T-helper 2 cell treated with Interferon-gamma antibody and Interleukin-4, amounts not matched to agents 5 μg/mL and 100 μg/mL, for 36 hours (primary cell): ENCODE results near the gene TUBA3E.
"Not testable (repeated sequence)": the region's sequence is repeated elsewhere in the genome, so short reads cannot be mapped to it uniquely, and the experiment has no call there.

ENCODE experiments used
- DNase-seq: peaks from one replicate; pipeline ENCODE4 v3.0.0; 2021; ENCODE audit warnings: low spot score
- H3K27ac Mint-ChIP-seq: one replicate; pipeline ENCODE4 v1.8.0; 2021; ENCODE audit warnings: mild to moderate bottlenecking, mixed read lengths
- H3K27me3 Mint-ChIP-seq: one replicate; pipeline ENCODE4 v1.8.0; 2021; ENCODE audit warnings: low read depth, mixed read lengths
- H3K36me3 Mint-ChIP-seq: one replicate; pipeline ENCODE4 v1.8.0; 2021; ENCODE audit warnings: low read depth, mixed read lengths
- H3K4me1 Mint-ChIP-seq: one replicate; pipeline ENCODE4 v1.8.0; 2021; ENCODE audit warnings: low read depth, mixed read lengths
- H3K4me3 Mint-ChIP-seq: one replicate; pipeline ENCODE4 v1.8.0; 2022; ENCODE audit warnings: mild to moderate bottlenecking, moderate library complexity, mixed read lengths
- H3K9me3 Mint-ChIP-seq: one replicate; pipeline ENCODE4 v1.8.0; 2021; ENCODE audit warnings: mixed read lengths

The TUBA3E gene

GRCh38 chr2:130162486-130162885 lies 35.8 kb downstream of the TUBA3E start:
- H3K4me3 Mint-ChIP-seq, H3K9me3 Mint-ChIP-seq, H3K27me3 Mint-ChIP-seq, H3K4me1 Mint-ChIP-seq, H3K27ac Mint-ChIP-seq, DNase-seq: not testable (repeated sequence)
- H3K36me3 Mint-ChIP-seq = peaks cover 30% of the 10 kb centered on the region

GRCh38 chr2:130160838-130161705 lies 37.2 kb downstream of the TUBA3E start:
- DNase-seq, H3K27me3 Mint-ChIP-seq, H3K27ac Mint-ChIP-seq, H3K4me3 Mint-ChIP-seq, H3K4me1 Mint-ChIP-seq, H3K9me3 Mint-ChIP-seq: not testable (repeated sequence)
- peaks cover 18% of the 10 kb centered on the region for H3K36me3 Mint-ChIP-seq

GRCh38 chr2:130160131-130160530 lies 38.1 kb downstream of the TUBA3E start:
- Mint-ChIP-seq H3K4me3 (no peak overlapping the region), H3K4me1 (no peaks in the 10 kb centered on the region), H3K9me3 (no peaks in the 10 kb centered on the region), H3K36me3 (peaks cover 13% of the 10 kb centered on the region), H3K27me3 (no peaks in the 10 kb centered on the region), H3K27ac (peak overlapping the region; percentile 53)
- DNase-seq = no peak

- not testable (repeated sequence) for H3K4me1 Mint-ChIP-seq, H3K4me3 Mint-ChIP-seq, H3K27me3 Mint-ChIP-seq, H3K9me3 Mint-ChIP-seq, H3K27ac Mint-ChIP-seq, DNase-seq
- peaks cover 11% of the 10 kb centered on the region for H3K36me3 Mint-ChIP-seq
Observed at GRCh38 chr2:130159376-130159775, 38.9 kb downstream of the TUBA3E start.

- no peaks in the 10 kb centered on the region for H3K9me3 Mint-ChIP-seq
- no peak for DNase-seq
- no peaks in the 10 kb centered on the region for H3K27me3 Mint-ChIP-seq
- no peaks in the 10 kb centered on the region for H3K4me1 Mint-ChIP-seq
- H3K4me3 Mint-ChIP-seq = no peak overlapping the region
- H3K36me3 Mint-ChIP-seq = peaks cover 6% of the 10 kb centered on the region
- H3K27ac Mint-ChIP-seq = no peak overlapping the region
Observed at GRCh38 chr2:130158631-130159030, 39.6 kb downstream of the TUBA3E start.

GRCh38 chr2:130157825-130158514 lies 40.3 kb downstream of the TUBA3E start:
- not testable (repeated sequence) for H3K4me3 Mint-ChIP-seq, H3K4me1 Mint-ChIP-seq, H3K9me3 Mint-ChIP-seq, H3K27me3 Mint-ChIP-seq, DNase-seq, H3K36me3 Mint-ChIP-seq
- H3K27ac Mint-ChIP-seq = peak overlapping the region; percentile 31

GRCh38 chr2:130157354-130157753 lies 40.9 kb downstream of the TUBA3E start:
- not testable (repeated sequence) for H3K27me3 Mint-ChIP-seq, DNase-seq, H3K4me3 Mint-ChIP-seq

GRCh38 chr2:130156624-130157004 lies 41.6 kb downstream of the TUBA3E start:
- no peaks in the 10 kb centered on the region for H3K9me3 Mint-ChIP-seq
- H3K36me3 Mint-ChIP-seq = peaks cover 6% of the 10 kb centered on the region
- no peaks in the 10 kb centered on the region for H3K4me1 Mint-ChIP-seq
- no peak overlapping the region for H3K27ac Mint-ChIP-seq
- H3K4me3 Mint-ChIP-seq = no peak overlapping the region
- DNase-seq = no peak
- H3K27me3 Mint-ChIP-seq = no peaks in the 10 kb centered on the region

More at GRCh38 chr2:130157354-130157753, 40.9 kb downstream of the TUBA3E start:
- H3K27ac Mint-ChIP-seq, H3K36me3 Mint-ChIP-seq, H3K9me3 Mint-ChIP-seq, H3K4me1 Mint-ChIP-seq: not testable (repeated sequence)

GRCh38 chr2:130155956-130156623 lies 42.1 kb downstream of the TUBA3E start:
- not testable (repeated sequence) for DNase-seq, H3K4me3 Mint-ChIP-seq

GRCh38 chr2:130154773-130155765 lies 43.2 kb downstream of the TUBA3E start:
- Mint-ChIP-seq H3K9me3 (no peaks in the 10 kb centered on the region), H3K4me3 (no peak overlapping the region), H3K27me3 (no peaks in the 10 kb centered on the region), H3K27ac (no peak overlapping the region), H3K4me1 (no peaks in the 10 kb centered on the region), H3K36me3 (peaks cover 2% of the 10 kb centered on the region)
- no peak for DNase-seq

More at GRCh38 chr2:130155956-130156623, 42.1 kb downstream of the TUBA3E start:
- not testable (repeated sequence) for H3K27me3 Mint-ChIP-seq, H3K27ac Mint-ChIP-seq, H3K9me3 Mint-ChIP-seq, H3K36me3 Mint-ChIP-seq, H3K4me1 Mint-ChIP-seq

GRCh38 chr2:130154423-130154770 lies 43.8 kb downstream of the TUBA3E start:
- not testable (repeated sequence) for H3K4me3 Mint-ChIP-seq, H3K36me3 Mint-ChIP-seq, H3K4me1 Mint-ChIP-seq, DNase-seq, H3K9me3 Mint-ChIP-seq, H3K27me3 Mint-ChIP-seq, H3K27ac Mint-ChIP-seq

GRCh38 chr2:130153721-130154422 lies 44.4 kb downstream of the TUBA3E start:
- H3K4me1 Mint-ChIP-seq, H3K9me3 Mint-ChIP-seq, H3K4me3 Mint-ChIP-seq: not testable (repeated sequence)

More at GRCh38 chr2:130153721-130154422, 44.4 kb downstream of the TUBA3E start:
- not testable (repeated sequence) for H3K36me3 Mint-ChIP-seq, DNase-seq, H3K27me3 Mint-ChIP-seq, H3K27ac Mint-ChIP-seq
